Bronchial epithelial cell (primary cell): ENCODE measurements around the gene BLCAP. TPM values are rescaled to one million over a fixed set of nuclear protein-coding genes. Genes with fewer than 3 reads are reported as not detected.
A peak's percentile ranks its signal among the peaks of the same experiment; 100 is the strongest.
"Not testable (repeated sequence)": the region's sequence is repeated elsewhere in the genome, so short reads cannot be mapped to it uniquely, and the experiment has no call there.

Source experiments
- DNase-seq: peaks from one replicate; pipeline ENCODE4 v3.0.0-alpha.2; 2010; ENCODE audit warnings: low read depth
- FAIRE-seq: peaks from 2 replicates; lab custom pipeline; 2011; peaks lifted over from hg19 to GRCh38; lab: Jason Lieb, UNC
- H3K27me3 ChIP-seq: 2 replicates; pipeline ENCODE4 v1.5.1; 2011; ENCODE audit warnings: low read length; ENCODE audit not compliant: control insufficient read depth, insufficient read depth
- H3K36me3 ChIP-seq: 2 replicates; pipeline ENCODE4 v1.5.1; 2011; ENCODE audit warnings: low read length; ENCODE audit not compliant: control insufficient read depth, insufficient read depth
- H3K4me3 ChIP-seq: 2 replicates; pipeline ENCODE4 v1.5.1; 2011; ENCODE audit warnings: mild to moderate bottlenecking, low read depth, low read length, control low read depth
- CTCF ChIP-seq: IDR thresholded peaks from 2 replicates; pipeline ENCODE4 v1.5.1; 2011; ENCODE audit warnings: mild to moderate bottlenecking, moderate library complexity, low read length, control low read depth, inconsistent platforms; ENCODE audit not compliant: insufficient read depth, severe bottlenecking
- total RNA-seq: library from RNA; depleted of rRNA; stranded (reverse); fragments of >200 nt; gene quantifications from 2 replicates; pipeline ENCODE4 v1.2.1, GENCODE V29; 2014

Gene BLCAP
- 51.1 and 75.3 TPM in 2 replicates for total RNA-seq

GRCh38 chr20:37527638-37528445 lies at the start of gene BLCAP:
TSS of gene BLCAP (minus strand) at chr20:37527876. CDS start at chr20:37519174, 8,702 bp downstream.
- no peak for FAIRE-seq
- no peak for TF ChIP-seq CTCF
- no peaks in the 10 kb centered on the region for H3K27me3 ChIP-seq

GRCh38 chr20:37577436-37577835 lies 49.8 kb upstream of the BLCAP start:
- H3K27me3 ChIP-seq, FAIRE-seq: not testable (repeated sequence)

More at GRCh38 chr20:37527638-37528445, at the start of gene BLCAP:
- DNase-seq = peak; percentile 72
- Histone ChIP-seq H3K36me3 (peaks cover 6% of the 10 kb centered on the region), H3K4me3 (peak within 1 kb of the TSS; percentile 96)

GRCh38 chr20:37576911-37577310 lies 49.2 kb upstream of the BLCAP start:
- H3K4me3 ChIP-seq = no peak overlapping the region
- FAIRE-seq (no peak), DNase-seq (no peak)
- TF ChIP-seq CTCF = no peak
- peaks cover 9% of the 10 kb centered on the region for H3K27me3 ChIP-seq
- no peaks in the 10 kb centered on the region for H3K36me3 ChIP-seq

More at GRCh38 chr20:37577436-37577835, 49.8 kb upstream of the BLCAP start:
- not testable (repeated sequence) for DNase-seq, H3K36me3 ChIP-seq, H3K4me3 ChIP-seq

GRCh38 chr20:37575884-37576283 lies 48.2 kb upstream of the BLCAP start:
- no peak for DNase-seq
- TF ChIP-seq CTCF = no peak
- H3K36me3 ChIP-seq = no peaks in the 10 kb centered on the region
- no peak for FAIRE-seq
- no peak overlapping the region for H3K4me3 ChIP-seq
- peaks cover 9% of the 10 kb centered on the region for H3K27me3 ChIP-seq

GRCh38 chr20:37574199-37574890 lies 46.7 kb upstream of the BLCAP start:
- peaks cover 5% of the 10 kb centered on the region for H3K27me3 ChIP-seq
- no peak overlapping the region for H3K4me3 ChIP-seq
- no peaks in the 10 kb centered on the region for H3K36me3 ChIP-seq
- FAIRE-seq = peak; percentile 32
- no peak for DNase-seq
- no peak for TF ChIP-seq CTCF

GRCh38 chr20:37573626-37574198 lies 46.0 kb upstream of the BLCAP start:
- DNase-seq (no peak), FAIRE-seq (no peak)
- no peaks in the 10 kb centered on the region for H3K36me3 ChIP-seq
- H3K27me3 ChIP-seq = peaks cover 5% of the 10 kb centered on the region
- no peak for TF ChIP-seq CTCF
- H3K4me3 ChIP-seq = no peak overlapping the region
